Dedifferentiated amniotic fluid mesenchymal stem cell (primary cell): ENCODE measurements around the gene C12orf76.
"Not testable (repeated sequence)": the region's sequence is repeated elsewhere in the genome, so short reads cannot be mapped to it uniquely, and the experiment has no call there.

Source experiments
- DNase-seq: peaks from one replicate; pipeline ENCODE4 v3.0.0-alpha.2; 2016; ENCODE audit errors: extremely low spot score

The C12orf76 gene

GRCh38 chr12:110048242-110049027 is at the start of gene C12orf76:
TSS of gene C12orf76 (minus strand) at chr12:110048522. CDS start at chr12:110048495, 27 bp downstream.
- peak; percentile 95 for DNase-seq

GRCh38 chr12:110093631-110094311 is 45.4 kb upstream of the C12orf76 start:
- no peak for DNase-seq

- no peak for DNase-seq
These were observed 42.9 kb upstream of the C12orf76 start for GRCh38 chr12:110091136-110091711.

GRCh38 chr12:110090266-110091135 is 42.2 kb upstream of the C12orf76 start:
- no peak for DNase-seq

- no peak for DNase-seq
These were observed 40.6 kb upstream of the C12orf76 start for GRCh38 chr12:110088936-110089335.

GRCh38 chr12:110088216-110088615 is 39.9 kb upstream of the C12orf76 start:
- not testable (repeated sequence) for DNase-seq

GRCh38 chr12:110084314-110085015 is 36.1 kb upstream of the C12orf76 start:
- no peak for DNase-seq

GRCh38 chr12:110080410-110080809 is 32.1 kb upstream of the C12orf76 start:
- no peak for DNase-seq

- DNase-seq = no peak
These were observed 31.4 kb upstream of the C12orf76 start for GRCh38 chr12:110079477-110080400.

- DNase-seq = no peak
These were observed 29.5 kb upstream of the C12orf76 start for GRCh38 chr12:110077800-110078199.

GRCh38 chr12:110075880-110076279 is 27.6 kb upstream of the C12orf76 start:
- no peak for DNase-seq

GRCh38 chr12:110074089-110074488 is 25.8 kb upstream of the C12orf76 start:
- DNase-seq = no peak

- DNase-seq = no peak
These were observed 24.9 kb upstream of the C12orf76 start for GRCh38 chr12:110073049-110073831.

GRCh38 chr12:110072636-110073035 is 24.3 kb upstream of the C12orf76 start:
- not testable (repeated sequence) for DNase-seq

GRCh38 chr12:110071967-110072366 is 23.6 kb upstream of the C12orf76 start:
- no peak for DNase-seq

GRCh38 chr12:110071504-110071903 is 23.2 kb upstream of the C12orf76 start:
- DNase-seq = no peak

- no peak for DNase-seq
These were observed 20.3 kb upstream of the C12orf76 start for GRCh38 chr12:110068654-110069053.

GRCh38 chr12:110068115-110068514 is 19.8 kb upstream of the C12orf76 start:
- DNase-seq = not testable (repeated sequence)

GRCh38 chr12:110067531-110067930 is 19.2 kb upstream of the C12orf76 start:
- no peak for DNase-seq
